Measurements from ENCODE around the gene RASSF3.

Gene RASSF3

GRCh38 chr12:64724201-64724745 lies 114.0 kb downstream of the RASSF3 start:
- DNase-seq (ENCODE audit: low read depth), result no peak

DNA sequence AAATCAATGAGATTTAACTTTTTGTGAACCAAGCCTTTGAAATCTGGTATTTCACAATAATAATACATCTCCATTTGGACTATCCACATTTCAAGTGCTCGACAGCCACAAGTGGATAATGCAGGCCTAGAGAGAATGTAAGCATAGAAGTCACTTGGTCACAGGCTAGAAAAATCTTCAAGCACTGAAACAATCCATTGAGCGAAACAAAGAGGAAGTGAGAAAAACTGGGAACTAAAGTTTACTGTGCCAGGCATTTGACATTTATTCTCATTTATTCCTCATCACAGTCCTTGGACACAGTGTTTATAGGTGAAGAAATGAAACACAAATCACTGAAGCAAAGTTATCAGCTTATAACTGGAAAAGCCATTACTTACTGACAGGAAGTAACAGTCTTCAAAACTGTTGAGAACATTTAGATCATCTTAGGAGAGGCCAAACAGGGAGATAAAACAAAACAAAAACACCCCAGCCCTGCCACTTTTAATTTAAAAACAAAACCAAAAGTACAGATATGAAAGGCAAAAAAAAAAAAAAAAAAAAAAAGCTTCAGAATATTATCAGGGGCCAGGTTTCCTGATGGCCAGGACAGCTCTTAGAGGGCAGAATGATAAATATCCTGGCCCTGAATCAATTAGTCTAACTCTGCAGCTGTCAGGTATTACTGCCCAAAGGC lies 119.8 kb downstream of the RASSF3 start:
- no peak for DNase-seq (ENCODE audit: low read depth)

DNA sequence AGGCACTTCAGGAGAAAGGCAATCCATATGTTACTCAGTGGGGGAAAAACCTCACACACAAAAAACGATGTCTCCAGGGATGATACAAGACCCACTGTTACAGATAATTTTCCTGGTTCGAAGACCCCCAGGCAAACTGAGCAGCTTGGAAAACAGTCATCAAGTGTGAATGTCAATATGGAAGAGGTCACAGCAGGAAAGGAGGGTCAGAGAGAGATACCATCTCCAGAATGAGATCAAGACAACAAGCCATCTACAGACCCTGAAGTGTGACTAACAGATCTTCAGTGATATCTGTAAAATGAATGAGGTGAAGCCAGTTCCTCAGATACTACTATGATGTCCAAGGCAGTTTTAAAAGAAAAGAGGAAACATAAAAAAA lies 120.3 kb downstream of the RASSF3 start:
- DNase-seq (ENCODE audit: low read depth), result no peak

DNA sequence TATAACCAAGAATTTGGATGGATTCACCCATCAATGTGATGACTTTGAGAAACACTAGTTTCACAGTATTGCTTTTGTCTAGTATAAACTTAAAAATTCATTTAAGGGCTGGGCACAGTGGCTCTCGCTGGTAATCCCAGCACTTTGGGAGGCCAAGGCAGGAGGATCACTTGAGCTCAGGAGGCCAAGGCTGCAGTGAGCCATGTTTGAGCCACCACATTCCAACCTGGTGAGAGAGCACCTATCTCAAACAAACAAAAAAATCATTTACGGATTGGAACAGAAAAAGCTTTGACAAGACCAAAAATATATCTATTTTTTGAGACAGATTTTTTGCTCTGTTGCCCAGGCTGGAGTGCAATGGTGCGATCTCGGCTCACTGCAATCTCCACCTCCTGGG lies 121.4 kb downstream of the RASSF3 start:
- DNase-seq (ENCODE audit: low read depth), result no peak

- no peak for DNase-seq (ENCODE audit: low read depth)
Measured at GRCh38 chr12:64733857-64734256, 123.6 kb downstream of the RASSF3 start.

GRCh38 chr12:64735442-64735841 lies 125.1 kb downstream of the RASSF3 start:
- no peak for DNase-seq (ENCODE audit: low read depth)

GRCh38 chr12:64736771-64737170 lies 126.5 kb downstream of the RASSF3 start:
- DNase-seq (ENCODE audit: low read depth), result no peak

DNA sequence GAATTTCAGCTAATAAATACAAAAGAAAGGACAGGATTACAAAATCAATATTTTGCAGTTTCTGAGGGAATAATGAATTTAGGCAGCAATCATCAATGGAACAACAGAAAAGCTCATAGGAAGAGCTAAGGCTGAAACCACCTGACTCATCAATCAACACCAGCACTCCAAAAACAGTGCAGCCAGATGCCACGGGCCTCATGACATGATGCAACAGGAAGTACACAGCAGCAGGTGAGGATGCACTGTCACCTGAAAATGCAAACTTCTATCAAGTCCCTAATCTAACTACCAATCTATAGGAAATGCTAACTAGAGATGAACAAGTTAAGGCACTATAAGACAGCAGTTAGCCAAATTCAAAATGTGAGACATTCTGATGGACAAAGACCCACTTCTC lies 127.2 kb downstream of the RASSF3 start:
- no peak for DNase-seq (ENCODE audit: low read depth)

- DNase-seq (ENCODE audit: low read depth), result no peak
Measured at GRCh38 chr12:64739778-64740177, 129.5 kb downstream of the RASSF3 start.

- DNase-seq (ENCODE audit: low read depth), result no peak
Measured at GRCh38 chr12:64740646-64741045, 130.4 kb downstream of the RASSF3 start.

DNA sequence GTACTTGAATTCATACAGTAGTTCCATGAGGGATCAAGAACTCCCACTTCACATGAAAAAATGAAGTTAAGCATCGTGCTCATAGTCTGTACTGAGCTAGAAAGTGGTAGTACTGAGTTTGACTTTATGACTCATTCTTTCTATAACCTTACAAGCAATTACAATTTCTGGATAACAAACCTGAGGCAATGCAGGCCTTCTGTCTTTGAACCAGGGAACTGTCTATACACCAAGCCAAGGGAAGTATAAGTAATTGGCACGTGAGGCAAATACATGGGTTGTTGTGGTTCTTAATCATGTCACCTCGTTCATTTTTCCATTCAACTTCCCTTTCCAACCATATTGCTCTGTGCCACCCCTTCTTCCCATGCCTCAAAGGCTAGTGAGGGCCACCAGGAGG lies 132.1 kb downstream of the RASSF3 start:
- DNase-seq (ENCODE audit: low read depth), result no peak

DNA sequence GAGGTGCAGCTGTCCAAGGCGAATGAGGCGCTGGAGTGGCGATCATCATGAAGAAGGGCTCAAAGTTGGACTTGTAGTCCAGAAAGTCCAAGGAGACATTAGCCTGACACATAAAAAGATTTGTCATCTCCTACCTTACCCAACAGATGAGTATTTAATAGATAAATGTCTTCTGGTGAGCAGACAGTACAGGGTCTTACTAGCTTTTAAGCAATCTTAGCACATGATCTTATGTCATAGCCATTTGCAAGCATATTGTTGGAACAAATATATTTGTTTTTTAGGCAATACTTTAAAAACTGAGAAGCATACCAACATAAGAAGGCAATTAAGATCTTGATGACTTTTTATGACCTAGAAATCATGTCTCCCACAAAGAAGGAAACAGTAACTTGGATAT lies 132.9 kb downstream of the RASSF3 start:
- no peak for DNase-seq (ENCODE audit: low read depth)

DNA sequence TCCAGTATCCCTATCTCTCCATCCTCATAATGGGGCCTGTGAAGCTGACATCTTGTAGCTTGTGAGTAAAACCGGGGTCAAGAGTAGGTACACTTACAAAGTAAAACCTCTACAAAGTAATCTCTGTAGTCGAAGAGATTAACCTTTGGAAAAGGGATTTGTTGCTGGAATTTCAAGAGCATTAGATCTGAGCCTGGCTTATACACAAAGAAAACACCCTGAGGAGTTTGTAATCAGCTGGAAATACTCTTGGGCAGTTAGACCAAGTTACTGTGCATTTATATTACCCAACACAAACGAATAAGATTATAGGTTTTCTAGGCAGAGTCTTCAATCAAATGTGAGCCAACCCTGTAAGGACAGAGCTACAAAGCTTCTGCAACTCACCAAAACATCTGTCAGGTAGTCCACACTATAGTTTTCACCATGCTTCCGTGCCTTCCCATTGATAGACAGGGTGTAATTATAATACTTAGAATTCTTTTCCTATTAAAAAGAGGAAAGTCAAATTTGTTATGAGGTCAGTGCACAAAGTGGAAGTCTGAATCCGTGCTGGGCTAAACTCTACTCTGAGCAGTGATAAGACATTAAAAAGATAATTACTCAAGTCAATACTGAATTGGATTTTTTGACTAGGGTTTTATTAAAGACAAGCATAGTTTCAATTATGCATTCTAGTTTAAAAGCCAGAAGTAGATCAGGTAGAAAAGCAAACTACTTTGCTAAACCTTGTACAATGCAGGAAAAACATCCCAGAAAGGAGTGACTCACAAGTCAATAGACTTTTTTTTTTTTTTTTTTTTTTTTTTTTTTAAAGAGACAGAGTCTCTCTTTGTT lies 134.3 kb downstream of the RASSF3 start:
- DNase-seq (ENCODE audit: low read depth), result no peak

GRCh38 chr12:64745259-64745807 lies 135.0 kb downstream of the RASSF3 start:
- no peak for DNase-seq (ENCODE audit: low read depth)

DNA sequence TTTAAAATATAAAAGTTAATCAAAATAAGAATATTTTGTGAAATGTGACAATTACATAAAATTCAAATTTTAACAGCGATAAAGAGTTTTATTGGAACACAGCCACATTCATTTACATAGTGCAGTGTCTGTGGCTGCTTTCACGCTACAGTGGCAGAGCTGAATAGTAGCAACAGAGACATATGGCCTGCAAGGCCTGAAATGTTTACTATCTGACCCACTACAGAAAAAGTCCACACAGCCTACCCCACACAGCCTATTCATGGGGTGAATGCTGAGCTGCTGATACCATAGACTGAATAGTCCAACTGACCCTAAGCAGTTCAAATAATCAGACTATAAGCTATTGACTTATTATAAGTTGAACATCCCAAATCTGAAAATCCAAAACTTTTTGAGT lies 135.7 kb downstream of the RASSF3 start:
- DNase-seq (ENCODE audit: low read depth), result no peak

GRCh38 chr12:64746663-64747062 lies 136.4 kb downstream of the RASSF3 start:
- no peak for DNase-seq (ENCODE audit: low read depth)

Data from stimulated activated CD8-positive, alpha-beta memory T cell treated with anti-CD3 and anti-CD28 coated beads, Interleukin-15, amount 100 ng/mL, for 1 hour (primary cell).